ENCODE results near the gene MINDY4.

MINDY4 gene

GRCh38 chr7:30884881-30885280 lies 113.7 kb downstream of the MINDY4 start:
- DNase-seq = no peak

GRCh38 chr7:30886608-30887011 lies 115.4 kb downstream of the MINDY4 start:
- DNase-seq = no peak

- DNase-seq = no peak
Observed at GRCh38 chr7:30887464-30887872, 116.3 kb downstream of the MINDY4 start.

- no peak for DNase-seq
Observed at GRCh38 chr7:30888747-30889146, 117.5 kb downstream of the MINDY4 start.

DNA sequence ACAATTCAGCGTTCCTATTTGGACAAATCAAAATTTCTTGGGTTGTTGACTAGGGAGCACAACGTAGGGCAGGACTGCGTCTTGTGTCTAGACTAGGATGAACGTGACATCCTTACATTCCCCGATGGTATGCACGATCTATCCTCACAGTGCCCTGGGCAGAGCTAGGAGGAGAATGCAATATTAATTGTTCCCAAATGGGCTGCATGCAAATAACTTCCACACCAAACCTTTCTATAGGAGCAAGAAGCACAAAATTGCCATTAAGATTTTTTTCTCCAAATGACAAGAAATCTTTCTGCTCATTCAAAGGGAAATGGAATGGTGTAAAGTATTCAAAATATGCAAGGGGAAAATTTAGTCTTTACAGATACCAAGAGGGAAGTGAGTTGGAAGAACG lies 119.0 kb downstream of the MINDY4 start:
- no peak for DNase-seq

DNA sequence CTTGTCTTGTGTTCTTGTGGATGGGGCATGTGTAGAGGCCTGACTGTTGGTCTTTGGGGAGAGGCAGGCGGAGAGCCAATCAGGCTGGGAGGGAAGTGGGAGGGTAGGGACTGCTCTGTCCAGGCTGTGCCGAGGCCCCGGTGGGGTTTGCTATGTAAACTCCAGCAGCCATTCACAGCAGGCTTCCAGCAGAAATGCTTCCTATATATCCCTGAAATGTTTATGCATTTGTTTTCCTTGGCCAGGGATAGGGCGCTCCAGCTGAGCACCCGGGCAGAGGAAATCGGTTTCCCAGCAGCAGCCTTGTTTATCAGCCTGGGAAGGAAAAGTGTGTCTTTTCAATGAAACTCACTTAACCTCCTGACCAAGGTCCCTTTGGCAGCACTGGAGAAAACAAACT lies 122.1 kb downstream of the MINDY4 start:
- DNase-seq = no peak

DNA sequence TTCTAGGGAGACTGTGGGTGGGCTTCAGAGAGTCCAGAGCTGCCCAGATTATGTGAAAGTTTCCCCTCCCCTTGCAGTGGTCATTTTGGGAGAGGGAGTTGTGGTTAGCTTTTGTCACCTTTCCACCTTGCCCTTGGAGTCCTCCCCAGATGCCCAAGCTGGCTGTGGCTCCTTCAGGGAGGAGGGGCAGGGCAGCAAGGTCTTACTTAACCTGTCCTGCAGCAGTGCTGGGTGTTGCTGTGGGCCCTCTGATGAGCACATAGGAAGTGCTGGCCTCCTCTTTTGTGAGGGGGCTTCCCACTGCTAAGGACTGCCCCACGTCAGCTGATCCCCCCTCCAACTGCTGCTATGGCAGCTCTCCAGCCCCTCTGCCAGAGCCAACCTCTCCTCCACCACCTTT lies 122.8 kb downstream of the MINDY4 start:
- DNase-seq = no peak

DNA sequence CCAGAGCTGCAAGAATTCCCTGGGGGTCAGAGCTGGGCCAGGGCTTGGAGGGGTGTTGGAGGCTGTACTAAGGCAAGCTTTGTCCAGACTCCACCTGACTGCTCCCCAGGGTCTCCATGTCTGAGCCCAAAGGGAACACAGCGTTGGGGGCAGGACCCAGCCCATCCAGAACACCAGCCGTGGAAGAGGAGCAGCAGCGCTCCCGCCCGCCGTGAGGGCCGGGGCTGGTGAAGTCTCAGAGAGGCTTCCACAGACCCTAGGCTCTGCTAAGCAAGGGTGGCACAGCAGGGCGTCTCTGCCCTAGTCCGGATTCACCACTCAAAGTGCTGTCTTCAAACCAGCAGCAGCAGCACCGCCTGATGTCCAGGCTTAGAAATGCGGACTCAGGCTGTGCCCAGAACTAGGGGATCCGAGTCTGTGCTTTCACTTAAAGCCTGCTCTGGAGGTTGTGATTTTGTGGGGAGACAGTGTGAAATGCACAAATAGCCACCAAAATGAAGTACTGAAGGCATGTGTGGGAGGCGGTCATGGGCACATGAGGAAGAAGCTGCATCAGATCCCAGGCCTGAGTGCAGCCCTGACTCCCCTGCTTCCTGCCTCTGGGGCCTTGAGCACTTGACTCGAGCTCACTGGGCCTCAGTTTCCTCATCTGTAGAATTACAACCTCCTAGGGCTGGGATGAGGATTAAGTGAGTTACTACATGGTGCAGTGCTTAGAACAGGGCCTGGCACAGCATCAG lies 123.8 kb downstream of the MINDY4 start:
- no peak for DNase-seq

- no peak for DNase-seq
Observed at GRCh38 chr7:30896036-30896435, 124.8 kb downstream of the MINDY4 start.

DNA sequence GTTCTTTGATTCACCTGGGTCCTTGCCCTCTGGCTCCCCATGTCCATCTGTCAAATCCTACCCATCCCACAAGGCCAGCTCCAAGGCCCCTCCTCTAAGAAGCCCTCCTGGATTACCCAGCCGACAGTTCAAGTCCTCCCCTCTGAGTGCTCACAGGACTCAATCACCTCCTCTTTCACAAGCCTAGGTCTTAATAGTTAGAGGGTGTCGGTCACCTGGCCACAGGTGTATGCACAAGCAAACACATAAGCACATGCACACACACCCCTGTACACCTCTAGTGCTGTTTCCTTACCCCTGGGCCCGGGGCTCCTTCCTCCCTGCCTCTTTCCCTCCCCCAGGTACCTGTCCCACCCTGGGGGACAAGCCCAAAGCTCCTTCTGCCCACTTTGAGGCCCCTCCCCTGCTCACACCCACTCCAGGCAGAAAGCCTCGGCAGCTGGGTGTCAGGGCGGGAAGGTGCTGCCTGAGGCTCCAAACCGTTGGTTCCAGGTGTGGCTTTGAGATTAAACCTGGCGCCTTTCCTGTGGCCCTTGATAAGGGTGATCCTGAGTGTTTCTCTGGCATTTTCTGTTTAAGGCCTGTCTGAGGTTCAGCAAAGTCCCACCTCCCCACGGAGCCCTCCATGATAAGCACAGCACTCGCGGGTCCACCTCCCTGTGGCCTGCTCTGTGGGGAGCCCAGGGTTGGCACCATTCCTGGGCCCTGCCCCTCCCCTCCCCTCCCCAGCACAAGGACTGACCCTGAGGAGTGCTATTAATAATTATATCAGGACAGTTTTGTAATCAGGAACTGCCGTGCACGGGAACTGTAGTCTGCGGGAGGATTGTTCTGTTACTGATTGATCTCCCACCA lies 125.8 kb downstream of the MINDY4 start:
- DNase-seq = no peak

DNA sequence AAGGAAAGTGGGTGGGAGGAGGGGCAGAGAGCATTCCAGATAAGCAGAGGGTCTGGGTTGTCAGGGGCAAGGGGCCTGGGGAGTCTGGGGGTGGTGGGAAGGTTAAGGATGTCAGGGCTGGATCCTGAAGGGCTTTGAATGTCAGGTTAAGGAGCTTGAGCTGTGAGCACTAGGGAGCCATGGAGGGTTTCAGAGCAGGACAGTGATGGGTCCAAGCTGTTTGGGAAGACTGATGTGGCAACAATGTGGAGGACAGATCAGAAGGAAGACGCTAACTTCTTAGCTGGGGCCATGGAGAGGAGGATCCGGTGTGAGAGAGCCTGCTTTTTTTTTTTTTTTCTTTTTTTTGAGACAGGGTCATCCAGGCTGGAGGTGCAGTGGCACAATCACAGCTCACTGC lies 126.6 kb downstream of the MINDY4 start:
- DNase-seq = no peak

- DNase-seq = no peak
Observed at GRCh38 chr7:30898411-30898810, 127.2 kb downstream of the MINDY4 start.

- DNase-seq = no peak
Observed at GRCh38 chr7:30899066-30899465, 127.8 kb downstream of the MINDY4 start.

DNA sequence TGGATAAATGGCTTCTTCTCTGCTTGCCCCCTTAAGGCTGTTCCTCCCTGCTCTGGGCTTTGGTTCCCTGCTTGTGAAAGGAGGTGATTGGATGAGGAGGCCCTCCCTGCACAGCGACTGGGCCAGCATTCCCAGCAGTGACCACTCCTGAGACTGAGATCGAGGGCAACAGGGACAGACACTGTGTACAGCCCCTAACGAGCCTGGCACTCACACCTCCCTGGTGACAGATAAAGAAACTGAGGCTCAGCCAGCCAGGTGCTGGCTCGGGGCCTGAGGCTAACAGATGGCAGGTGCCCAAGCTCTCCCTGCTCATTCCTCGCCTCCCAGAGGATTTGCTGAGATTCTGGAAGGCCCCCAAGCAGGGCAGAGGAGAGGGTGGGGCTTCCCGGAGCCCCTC lies 128.4 kb downstream of the MINDY4 start:
- no peak for DNase-seq

DNA sequence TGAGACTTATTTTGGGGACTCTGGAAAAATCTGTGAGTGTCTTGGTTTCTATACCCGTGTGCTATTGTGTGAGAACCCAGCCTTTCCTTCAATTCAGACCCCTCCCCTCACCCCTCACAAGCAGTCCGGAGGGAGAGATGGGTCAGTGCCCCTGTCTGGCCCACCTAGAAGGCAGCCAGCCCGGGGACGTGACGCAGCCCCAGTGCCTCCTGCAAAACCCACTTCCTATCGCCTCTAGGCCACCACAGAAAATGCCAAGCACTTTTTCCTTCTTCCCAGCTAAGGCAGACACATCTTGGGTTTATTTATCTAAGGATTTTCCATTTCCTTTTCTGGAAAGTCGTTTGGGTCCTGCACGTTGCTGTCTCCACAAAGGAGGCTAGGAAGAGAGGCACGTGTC lies 128.8 kb downstream of the MINDY4 start:
- DNase-seq = no peak

DNA sequence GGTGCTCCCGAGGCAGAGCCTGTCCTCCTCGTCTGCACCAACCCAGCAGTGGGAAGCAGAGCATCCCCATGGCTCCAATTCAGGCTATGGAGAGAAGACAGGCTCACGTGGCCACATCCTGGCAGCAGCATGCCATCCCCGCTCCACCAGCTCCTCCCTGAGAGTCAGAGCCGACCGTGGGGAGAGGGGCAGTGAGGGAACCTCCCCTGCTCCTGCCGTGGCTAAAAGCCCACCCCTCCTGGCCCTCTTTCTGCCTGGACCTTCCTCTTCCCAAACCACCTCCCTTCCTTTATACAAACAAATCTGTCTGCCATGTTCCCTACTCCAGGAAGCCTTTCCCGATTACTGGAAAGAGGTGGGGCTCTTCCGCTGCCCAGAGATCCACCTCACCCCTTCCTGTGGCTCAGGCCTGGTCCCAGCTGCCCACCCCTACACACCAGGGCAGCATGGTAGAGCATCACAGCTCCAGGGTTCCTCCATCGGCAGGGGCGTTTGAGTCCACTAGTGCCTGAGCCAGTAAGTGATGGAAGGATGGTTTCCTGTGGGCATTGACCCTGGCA lies 129.7 kb downstream of the MINDY4 start:
- no peak for DNase-seq

GRCh38 chr7:30901856-30902255 lies 130.6 kb downstream of the MINDY4 start:
- no peak for DNase-seq

DNA sequence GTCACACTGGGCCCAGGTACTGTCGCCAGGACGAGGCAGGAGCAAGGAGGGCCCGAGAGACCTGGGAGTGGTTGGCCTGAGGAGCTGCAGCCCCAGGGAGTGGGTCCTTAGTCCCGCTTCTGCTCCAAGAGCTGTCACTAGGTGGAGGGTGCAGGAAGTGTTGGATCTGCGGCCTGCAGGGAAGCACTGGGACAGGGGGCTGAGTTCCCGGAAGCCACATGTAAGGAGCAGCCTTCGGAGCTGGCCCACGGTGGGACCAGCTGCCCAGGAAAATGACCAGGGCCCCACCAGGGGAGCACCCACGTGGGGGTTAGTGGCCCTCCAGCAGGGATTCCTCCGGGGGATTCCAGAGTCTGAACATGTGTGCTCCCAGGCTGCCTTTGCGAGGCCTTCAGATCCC lies 131.2 kb downstream of the MINDY4 start:
- no peak for DNase-seq

DNA sequence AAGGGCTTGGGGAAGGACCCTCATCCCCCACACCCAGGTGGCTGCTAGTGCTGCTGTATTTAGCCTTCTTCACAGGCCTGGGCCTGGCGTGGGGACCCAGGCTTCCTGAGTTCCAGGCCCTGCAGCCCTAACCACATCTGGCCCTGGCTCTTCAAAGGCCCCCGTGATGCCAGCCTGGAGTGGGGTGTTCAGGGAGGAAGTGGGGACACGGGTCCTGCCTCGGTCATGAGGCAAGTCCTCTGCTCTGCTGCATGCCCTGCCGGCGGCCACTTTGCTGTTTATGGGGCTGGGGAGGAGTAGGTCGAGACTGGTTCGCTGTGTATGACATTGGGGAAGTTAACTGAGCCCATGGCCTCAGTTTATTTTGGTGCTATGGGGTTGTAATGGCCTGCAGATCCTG lies 131.9 kb downstream of the MINDY4 start:
- no peak for DNase-seq

DNA sequence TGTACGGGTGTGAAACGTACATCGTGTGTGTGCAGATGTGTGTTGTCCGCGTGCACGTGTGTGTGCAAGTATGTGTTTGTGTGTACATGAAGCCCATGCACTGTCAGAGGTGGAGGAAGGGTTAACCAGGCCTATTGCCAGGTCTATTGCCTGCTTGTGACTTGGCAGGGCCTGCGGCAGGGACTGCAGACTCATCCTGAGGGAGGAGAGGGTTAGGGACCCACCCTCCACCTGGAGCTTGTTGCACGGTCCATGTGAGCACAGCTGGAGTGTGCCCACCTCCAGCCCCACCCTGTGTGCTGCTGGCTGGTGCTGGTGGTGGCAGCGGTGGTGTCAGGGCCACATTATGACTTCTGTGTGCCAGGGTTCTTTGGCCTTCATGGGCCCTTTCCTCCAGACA lies 133.3 kb downstream of the MINDY4 start:
- DNase-seq = no peak

GRCh38 chr7:30905078-30906012 lies 134.1 kb downstream of the MINDY4 start:
- no peak for DNase-seq

DNA sequence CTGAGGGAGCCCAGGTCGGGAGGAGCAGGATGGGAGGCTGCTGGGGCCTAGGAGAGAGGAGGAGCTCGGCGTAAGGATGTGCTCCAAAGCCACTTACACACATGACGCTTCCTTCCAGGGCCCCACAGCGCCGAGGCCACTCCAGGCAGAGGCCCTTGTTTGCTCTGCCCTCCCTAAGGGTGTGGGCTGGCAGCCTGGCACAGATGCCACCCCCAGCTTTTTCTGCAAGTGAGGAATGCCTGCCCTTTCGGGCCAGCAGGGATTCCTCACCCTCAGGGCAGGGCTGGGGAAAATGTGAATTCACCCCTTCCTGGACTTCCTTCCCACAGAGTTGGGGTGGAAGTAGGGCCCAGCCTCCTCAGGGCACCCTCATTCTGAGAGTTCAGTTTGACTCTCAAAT lies 134.8 kb downstream of the MINDY4 start:
- no peak for DNase-seq
